Measurements from ENCODE around the gene MAP1B. TPM values are rescaled to one million over a fixed set of nuclear protein-coding genes. Genes with fewer than 3 reads are reported as not detected.
"Not testable (repeated sequence)": the region's sequence is repeated elsewhere in the genome, so short reads cannot be mapped to it uniquely, and the experiment has no call there.

The MAP1B gene
- total and polyA plus RNA-seq, 7 experiments from 2014 or later = 0.06 to 0.21 (median 0.10) TPM; not detected in 4

- no peaks in the 10 kb centered on the region for H3K9me3 ChIP-seq (ENCODE audit: control insufficient read depth in 2 of 3, low read length in 3 of 3)
- peaks cover 0 to 4% of the 10 kb centered on the region in 2 donors for H3K27me3 ChIP-seq (ENCODE audit: control insufficient read depth in 2 of 2, insufficient read depth in 2 of 2, low read length in 2 of 2)
- Mint-ChIP-seq H3K36me3 (no peaks in the 10 kb centered on the region), H3K27me3 (peaks cover 43 to 53% (median 52%) of the 10 kb centered on the region in 5 donors), H3K4me1 (peaks cover 0 to 3% (median 0%) of the 10 kb centered on the region in 7 donors), H3K27ac (no peak overlapping the region), H3K9me3 (peaks cover 0 to 2% (median 0%) of the 10 kb centered on the region in 11 donors), H3K4me3 (no peak overlapping the region)
- H3K27ac ChIP-seq (ENCODE audit: low read depth, low read length) = no peak overlapping the region
- CTCF ChIA-PET = no interaction called here
- intact Hi-C loops (cut with micrococcal nuclease) = no loop called here
- no peak overlapping the region for H3K4me3 ChIP-seq (ENCODE audit: low read length)
- no peaks in the 10 kb centered on the region for H3K4me1 ChIP-seq (ENCODE audit: control insufficient read depth in 2 of 2, insufficient read depth in 2 of 2, low read length in 2 of 2)
- ATAC-seq (no peak), DNase-seq (no peak)
- no peaks in the 10 kb centered on the region for H3K36me3 ChIP-seq (ENCODE audit: control insufficient read depth in 2 of 3, insufficient read depth in 3 of 3, low read length in 3 of 3)
- POLR2A ChIA-PET = no interaction called here
These were observed 59.0 kb downstream of the MAP1B start for GRCh38 chr5:72166070-72166979.

- Mint-ChIP-seq H3K27ac (no peak overlapping the region), H3K27me3 (peaks cover 43 to 55% (median 52%) of the 10 kb centered on the region in 5 donors), H3K36me3 (no peaks in the 10 kb centered on the region), H3K9me3 (peaks cover 0 to 2% (median 0%) of the 10 kb centered on the region in 11 donors), H3K4me3 (no peak overlapping the region), H3K4me1 (peaks cover 0 to 3% (median 0%) of the 10 kb centered on the region in 7 donors)
- POLR2A ChIA-PET = no interaction called here
- H3K4me1 ChIP-seq (ENCODE audit: control insufficient read depth in 2 of 2, insufficient read depth in 2 of 2, low read length in 2 of 2) = no peaks in the 10 kb centered on the region
- CTCF ChIA-PET = no interaction called here
- H3K27me3 ChIP-seq (ENCODE audit: control insufficient read depth in 2 of 2, insufficient read depth in 2 of 2, low read length in 2 of 2) = peaks cover 0 to 4% of the 10 kb centered on the region in 2 donors
- intact Hi-C loops (cut with micrococcal nuclease) = no loop called here
- H3K9me3 ChIP-seq (ENCODE audit: control insufficient read depth in 2 of 3, low read length in 3 of 3) = no peaks in the 10 kb centered on the region
- H3K27ac ChIP-seq (ENCODE audit: low read depth, low read length) = no peak overlapping the region
- ATAC-seq (no peak), DNase-seq (no peak)
- H3K36me3 ChIP-seq (ENCODE audit: control insufficient read depth in 2 of 3, insufficient read depth in 3 of 3, low read length in 3 of 3) = no peaks in the 10 kb centered on the region
- H3K4me3 ChIP-seq (ENCODE audit: low read length) = no peak overlapping the region
These were observed 60.0 kb downstream of the MAP1B start for GRCh38 chr5:72167257-72167656.

GRCh38 chr5:72167804-72168203 lies 60.5 kb downstream of the MAP1B start:
- CTCF ChIA-PET = no interaction called here
- H3K9me3 Mint-ChIP-seq = peaks cover 0 to 2% (median 0%) of the 10 kb centered on the region in 11 donors
- no peak for DNase-seq
- no peaks in the 10 kb centered on the region for H3K36me3 ChIP-seq (ENCODE audit: control insufficient read depth in 2 of 3, insufficient read depth in 3 of 3, low read length in 3 of 3)
- H3K9me3 ChIP-seq (ENCODE audit: control insufficient read depth in 2 of 3, low read length in 3 of 3) = no peaks in the 10 kb centered on the region
- H3K27me3 ChIP-seq (ENCODE audit: control insufficient read depth in 2 of 2, insufficient read depth in 2 of 2, low read length in 2 of 2) = peaks cover 0 to 4% of the 10 kb centered on the region in 2 donors
- ATAC-seq = no peak
- H3K36me3 Mint-ChIP-seq = no peaks in the 10 kb centered on the region
- H3K27ac Mint-ChIP-seq = no peak overlapping the region
- H3K27ac ChIP-seq (ENCODE audit: low read depth, low read length) = no peak overlapping the region
- no peak overlapping the region for H3K4me3 Mint-ChIP-seq
- H3K27me3 Mint-ChIP-seq = peaks cover 40 to 57% (median 50%) of the 10 kb centered on the region in 5 donors
- peaks cover 0 to 3% (median 0%) of the 10 kb centered on the region in 7 donors for H3K4me1 Mint-ChIP-seq
- H3K4me3 ChIP-seq (ENCODE audit: low read length) = no peak overlapping the region
- POLR2A ChIA-PET = no interaction called here
- no peaks in the 10 kb centered on the region for H3K4me1 ChIP-seq (ENCODE audit: control insufficient read depth in 2 of 2, insufficient read depth in 2 of 2, low read length in 2 of 2)
- intact Hi-C loops (cut with micrococcal nuclease) = no loop called here

- DNase-seq (no peak), ATAC-seq (no peak)
- Mint-ChIP-seq H3K4me3 (no peak overlapping the region), H3K27ac (no peak overlapping the region), H3K4me1 (peaks cover 0 to 3% (median 0%) of the 10 kb centered on the region in 7 donors), H3K27me3 (peaks cover 39 to 52% (median 47%) of the 10 kb centered on the region in 5 donors), H3K9me3 (peaks cover 0 to 2% (median 0%) of the 10 kb centered on the region in 11 donors), H3K36me3 (no peaks in the 10 kb centered on the region)
- Histone ChIP-seq H3K36me3 (ENCODE audit: control insufficient read depth in 2 of 3, insufficient read depth in 3 of 3, low read length in 3 of 3) (no peaks in the 10 kb centered on the region), H3K4me1 (ENCODE audit: control insufficient read depth in 2 of 2, insufficient read depth in 2 of 2, low read length in 2 of 2) (no peaks in the 10 kb centered on the region), H3K4me3 (ENCODE audit: low read length) (no peak overlapping the region), H3K27me3 (ENCODE audit: control insufficient read depth in 2 of 2, insufficient read depth in 2 of 2, low read length in 2 of 2) (no peaks in the 10 kb centered on the region), H3K9me3 (ENCODE audit: control insufficient read depth in 2 of 3, low read length in 3 of 3) (no peaks in the 10 kb centered on the region), H3K27ac (ENCODE audit: low read depth, low read length) (no peak overlapping the region)
- ChIA-PET CTCF (no interaction called here), POLR2A (no interaction called here)
- intact Hi-C loops (cut with micrococcal nuclease) = no loop called here
These were observed 62.8 kb downstream of the MAP1B start for GRCh38 chr5:72170101-72170500.

- H3K27ac ChIP-seq (ENCODE audit: low read depth, low read length); ATAC-seq; H3K9me3 Mint-ChIP-seq; H3K4me1 ChIP-seq (ENCODE audit: control insufficient read depth in 2 of 2, insufficient read depth in 2 of 2, low read length in 2 of 2); H3K4me1 Mint-ChIP-seq; H3K4me3 Mint-ChIP-seq; CTCF ChIA-PET; H3K36me3 Mint-ChIP-seq; DNase-seq; H3K27me3 ChIP-seq (ENCODE audit: control insufficient read depth in 2 of 2, insufficient read depth in 2 of 2, low read length in 2 of 2); H3K27ac Mint-ChIP-seq; H3K4me3 ChIP-seq (ENCODE audit: low read length); intact Hi-C loops (cut with micrococcal nuclease); H3K9me3 ChIP-seq (ENCODE audit: control insufficient read depth in 2 of 3, low read length in 3 of 3); POLR2A ChIA-PET; H3K36me3 ChIP-seq (ENCODE audit: control insufficient read depth in 2 of 3, insufficient read depth in 3 of 3, low read length in 3 of 3): not testable (repeated sequence)
- H3K27me3 Mint-ChIP-seq = peaks cover 34 to 53% (median 49%) of the 10 kb centered on the region in 5 donors
These were observed 63.9 kb downstream of the MAP1B start for GRCh38 chr5:72171181-72171580.

GRCh38 chr5:72171667-72172066 lies 64.4 kb downstream of the MAP1B start:
- Histone ChIP-seq H3K36me3 (ENCODE audit: control insufficient read depth in 2 of 3, insufficient read depth in 3 of 3, low read length in 3 of 3) (no peaks in the 10 kb centered on the region), H3K27me3 (ENCODE audit: control insufficient read depth in 2 of 2, insufficient read depth in 2 of 2, low read length in 2 of 2) (no peaks in the 10 kb centered on the region), H3K27ac (ENCODE audit: low read depth, low read length) (no peak overlapping the region), H3K4me1 (ENCODE audit: control insufficient read depth in 2 of 2, insufficient read depth in 2 of 2, low read length in 2 of 2) (no peaks in the 10 kb centered on the region), H3K9me3 (ENCODE audit: control insufficient read depth in 2 of 3, low read length in 3 of 3) (no peaks in the 10 kb centered on the region), H3K4me3 (ENCODE audit: low read length) (no peak overlapping the region)
- POLR2A ChIA-PET = no interaction called here
- Mint-ChIP-seq H3K36me3 (no peaks in the 10 kb centered on the region), H3K4me1 (peaks cover 0 to 2% (median 0%) of the 10 kb centered on the region in 7 donors), H3K4me3 (no peak overlapping the region), H3K27ac (no peak overlapping the region), H3K27me3 (peaks cover 31 to 51% (median 45%) of the 10 kb centered on the region in 5 donors), H3K9me3 (peaks cover 0 to 2% (median 0%) of the 10 kb centered on the region in 11 donors)
- CTCF ChIA-PET = no interaction called here
- no peak for DNase-seq
- intact Hi-C loops (cut with micrococcal nuclease) = no loop called here
- no peak for ATAC-seq

GRCh38 chr5:72172786-72173185 lies 65.5 kb downstream of the MAP1B start:
- ATAC-seq (no peak), DNase-seq (no peak)
- no peaks in the 10 kb centered on the region for H3K4me1 ChIP-seq (ENCODE audit: control insufficient read depth in 2 of 2, insufficient read depth in 2 of 2, low read length in 2 of 2)
- Mint-ChIP-seq H3K27me3 (peaks cover 23 to 47% (median 38%) of the 10 kb centered on the region in 5 donors), H3K9me3 (peaks cover 0 to 2% (median 0%) of the 10 kb centered on the region in 11 donors), H3K36me3 (no peaks in the 10 kb centered on the region), H3K4me3 (no peak overlapping the region), H3K27ac (no peak overlapping the region), H3K4me1 (no peaks in the 10 kb centered on the region)
- ChIA-PET CTCF (no interaction called here), POLR2A (no interaction called here)
- intact Hi-C loops (cut with micrococcal nuclease) = no loop called here
- no peak overlapping the region for H3K4me3 ChIP-seq (ENCODE audit: low read length)
- H3K9me3 ChIP-seq (ENCODE audit: control insufficient read depth in 2 of 3, low read length in 3 of 3) = no peaks in the 10 kb centered on the region
- no peaks in the 10 kb centered on the region for H3K27me3 ChIP-seq (ENCODE audit: control insufficient read depth in 2 of 2, insufficient read depth in 2 of 2, low read length in 2 of 2)
- no peaks in the 10 kb centered on the region for H3K36me3 ChIP-seq (ENCODE audit: control insufficient read depth in 2 of 3, insufficient read depth in 3 of 3, low read length in 3 of 3)
- no peak overlapping the region for H3K27ac ChIP-seq (ENCODE audit: low read depth, low read length)
